ENCODE results near the gene CCDC68. TPM values are rescaled to one million over a fixed set of nuclear protein-coding genes. Genes with fewer than 3 reads are reported as not detected.

Gene CCDC68
- total and polyA plus RNA-seq, 2 of the 13 experiments (the other 11 are each of a cell fraction or from before 2014, with no cell fraction given), result 4.6 to 13.3 TPM

GRCh38 chr18:54888378-54888777, 70.9 kb downstream of the CCDC68 start (continued):
- TF ChIP-seq KIAA2018 (CRISPR knock-in tag; IDR thresholded peaks at IDR 0.05; ENCODE audit: borderline replicate concordance) (no peak), U2AF1 (optimal IDR thresholded peaks at IDR 0.05; ENCODE audit: low read depth, low read length) (no peak), NCOA5 (CRISPR knock-in tag; IDR thresholded peaks at IDR 0.05) (no peak), NONO (IDR thresholded peaks at IDR 0.05) (no peak), NONO (CRISPR knock-in tag; conservative IDR thresholded peaks at IDR 0.05) (no peak), GLMP (CRISPR knock-in tag; IDR thresholded peaks at IDR 0.05; ENCODE audit: borderline replicate concordance) (no peak)

All from HepG2 (cell line).